ENCODE results near the gene CDK5RAP2. TPM values are rescaled to one million over a fixed set of nuclear protein-coding genes. Genes with fewer than 3 reads are reported as not detected.

The CDK5RAP2 gene
- total RNA-seq, 4 donors from 2014 or later: 48.1 to 127 (median 76.7) TPM

DNA sequence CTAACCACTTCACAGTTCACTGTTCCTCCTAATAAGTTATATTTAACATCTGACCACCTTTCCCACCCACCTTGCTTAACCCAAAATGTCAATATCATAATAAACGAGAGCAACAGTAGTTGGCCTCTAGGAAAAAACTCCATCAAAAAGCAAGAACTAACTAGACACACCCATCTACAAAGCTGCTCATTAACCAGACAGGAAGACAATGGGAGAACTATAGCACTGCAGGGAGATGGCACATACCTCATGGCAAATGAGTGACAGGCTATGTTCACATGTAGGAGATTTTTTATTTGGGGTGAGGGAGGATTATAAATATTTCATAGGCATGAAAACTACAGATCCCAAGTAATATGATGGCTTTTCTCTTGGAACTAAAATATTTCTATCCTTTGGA, 23.6 kb upstream of the CDK5RAP2 start:
- DNase-seq (ENCODE audit: low spot score in 2 of 2): no peak
- no peaks in the 10 kb centered on the region for H3K9me3 ChIP-seq
- H3K4me1 ChIP-seq: no peaks in the 10 kb centered on the region
- H3K36me3 ChIP-seq: peaks cover 2 to 61% (median 6%) of the 10 kb centered on the region in 3 donors
- H3K27ac ChIP-seq: no peak overlapping the region
- no peaks in the 10 kb centered on the region for H3K27me3 ChIP-seq
- no peak for TF ChIP-seq POLR2A (IDR thresholded peaks at IDR 0.05)
- no peak for TF ChIP-seq EP300 (IDR thresholded peaks at IDR 0.05)
- TF ChIP-seq, protein P1, sequence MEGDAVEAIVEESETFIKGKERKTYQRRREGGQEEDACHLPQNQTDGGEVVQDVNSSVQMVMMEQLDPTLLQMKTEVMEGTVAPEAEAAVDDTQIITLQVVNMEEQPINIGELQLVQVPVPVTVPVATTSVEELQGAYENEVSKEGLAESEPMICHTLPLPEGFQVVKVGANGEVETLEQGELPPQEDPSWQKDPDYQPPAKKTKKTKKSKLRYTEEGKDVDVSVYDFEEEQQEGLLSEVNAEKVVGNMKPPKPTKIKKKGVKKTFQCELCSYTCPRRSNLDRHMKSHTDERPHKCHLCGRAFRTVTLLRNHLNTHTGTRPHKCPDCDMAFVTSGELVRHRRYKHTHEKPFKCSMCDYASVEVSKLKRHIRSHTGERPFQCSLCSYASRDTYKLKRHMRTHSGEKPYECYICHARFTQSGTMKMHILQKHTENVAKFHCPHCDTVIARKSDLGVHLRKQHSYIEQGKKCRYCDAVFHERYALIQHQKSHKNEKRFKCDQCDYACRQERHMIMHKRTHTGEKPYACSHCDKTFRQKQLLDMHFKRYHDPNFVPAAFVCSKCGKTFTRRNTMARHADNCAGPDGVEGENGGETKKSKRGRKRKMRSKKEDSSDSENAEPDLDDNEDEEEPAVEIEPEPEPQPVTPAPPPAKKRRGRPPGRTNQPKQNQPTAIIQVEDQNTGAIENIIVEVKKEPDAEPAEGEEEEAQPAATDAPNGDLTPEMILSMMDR (IDR thresholded peaks at IDR 0.05): no peak
- WGBS, 2 donors: 80 to 84% methylated on average over 1 of the region's 1 CpG
- no peak overlapping the region for H3K4me3 ChIP-seq

DNA sequence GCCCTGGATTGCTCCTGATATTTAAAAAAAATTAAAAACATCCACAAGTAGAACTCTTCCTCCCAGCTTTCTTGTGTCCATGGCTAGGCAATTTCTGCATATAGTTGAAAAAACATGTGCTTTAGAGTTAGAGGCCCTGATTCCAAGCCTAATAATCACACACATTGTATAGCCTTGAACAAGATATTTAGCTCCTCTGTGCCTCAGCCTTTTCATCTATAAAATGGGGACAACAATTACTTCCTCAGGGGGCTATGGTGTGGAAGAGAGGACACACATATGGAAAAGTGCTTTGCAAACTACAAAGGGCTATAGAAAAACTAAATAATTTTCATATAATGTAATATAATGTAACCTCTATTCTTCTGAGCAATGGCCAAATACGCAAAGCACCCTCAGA, 23.0 kb upstream of the CDK5RAP2 start:
- peaks cover 2 to 55% (median 6%) of the 10 kb centered on the region in 3 donors for H3K36me3 ChIP-seq
- no peaks in the 10 kb centered on the region for H3K9me3 ChIP-seq
- H3K4me3 ChIP-seq: no peak overlapping the region
- H3K27ac ChIP-seq: no peak overlapping the region
- TF ChIP-seq, protein P1 (IDR thresholded peaks at IDR 0.05): no peak
- TF ChIP-seq POLR2A (IDR thresholded peaks at IDR 0.05) (no peak), EP300 (IDR thresholded peaks at IDR 0.05) (no peak)
- no peaks in the 10 kb centered on the region for H3K27me3 ChIP-seq
- no peak for DNase-seq (ENCODE audit: low spot score in 2 of 2)
- WGBS, 2 donors: 98 to 100% methylated on average over 1 of the region's 1 CpG
- H3K4me1 ChIP-seq: no peaks in the 10 kb centered on the region

DNA sequence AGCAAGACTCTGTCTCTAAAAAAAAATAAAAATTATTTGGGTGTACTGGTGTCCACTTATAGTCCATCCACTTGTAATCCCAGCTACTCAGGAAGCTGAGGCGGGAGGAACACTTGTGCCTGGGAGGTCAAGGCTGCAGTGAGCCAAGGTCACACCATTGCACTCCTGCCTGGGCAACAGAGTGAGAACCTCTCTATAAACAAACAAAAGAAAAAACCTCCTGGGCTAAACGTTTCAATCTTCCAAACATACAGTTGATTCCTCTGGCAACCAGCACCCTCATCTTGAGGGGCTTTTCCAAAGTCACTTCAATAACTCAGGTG, 13.9 kb upstream of the CDK5RAP2 start:
- peaks cover 0 to 9% (median 0%) of the 10 kb centered on the region in 4 donors for H3K9me3 ChIP-seq
- H3K27me3 ChIP-seq: no peaks in the 10 kb centered on the region
- H3K36me3 ChIP-seq: no peaks in the 10 kb centered on the region
- no peak for DNase-seq (ENCODE audit: low spot score in 2 of 2)
- no peak for TF ChIP-seq POLR2A (IDR thresholded peaks at IDR 0.05)
- TF ChIP-seq, protein P1 (IDR thresholded peaks at IDR 0.05): no peak
- TF ChIP-seq EP300 (IDR thresholded peaks at IDR 0.05): no peak
- no peaks in the 10 kb centered on the region for H3K4me1 ChIP-seq
- peak overlapping the region in 1 of 4 donors; percentile 39 for H3K27ac ChIP-seq
- 41 to 55% methylated on average over 2 of the region's 2 CpGs for WGBS, 2 donors
- H3K4me3 ChIP-seq: no peak overlapping the region

DNA sequence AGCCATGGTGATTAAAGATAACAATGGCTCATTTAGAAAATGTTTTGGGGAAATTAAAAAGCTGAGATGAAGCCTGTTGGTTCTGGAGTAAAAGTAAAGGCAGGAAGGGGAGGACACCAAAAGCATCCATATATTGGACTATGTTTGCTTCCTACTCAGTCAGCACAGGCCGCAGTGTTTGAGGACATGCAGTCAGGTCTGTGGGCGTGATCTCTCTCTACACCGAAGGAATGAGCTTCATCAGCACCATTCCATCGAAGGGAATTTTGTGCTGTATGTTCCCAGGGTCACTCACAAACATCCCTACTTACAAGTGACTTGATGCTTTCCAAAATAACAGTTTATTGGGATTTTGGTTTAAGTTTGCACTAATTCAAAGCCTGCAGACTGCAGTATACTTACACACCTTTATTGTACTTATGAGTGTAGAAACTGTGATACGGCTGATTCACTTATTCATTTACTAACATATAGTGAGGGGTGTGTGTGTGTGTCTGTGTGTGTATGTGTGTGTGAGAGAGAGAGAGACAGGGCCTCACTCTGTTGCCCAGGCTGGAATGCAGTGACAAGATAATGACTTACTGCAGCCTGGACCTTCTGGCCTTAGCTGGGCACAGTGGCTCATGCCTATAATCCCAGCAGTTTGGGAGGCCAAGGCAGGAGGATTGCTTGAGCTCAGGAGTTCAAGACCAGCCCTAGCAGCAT, 13.4 kb upstream of the CDK5RAP2 start:
- Histone ChIP-seq H3K9me3 (peaks cover 0 to 9% (median 0%) of the 10 kb centered on the region in 4 donors), H3K36me3 (no peaks in the 10 kb centered on the region), H3K27ac (peak overlapping the region in 1 of 4 donors; percentile 39), H3K4me3 (no peak overlapping the region), H3K27me3 (no peaks in the 10 kb centered on the region), H3K4me1 (no peaks in the 10 kb centered on the region)
- 47 to 73% methylated on average over 5 of the region's 5 CpGs for WGBS, 2 donors
- no peak for DNase-seq (ENCODE audit: low spot score in 2 of 2)
- TF ChIP-seq POLR2A (IDR thresholded peaks at IDR 0.05) (no peak), EP300 (IDR thresholded peaks at IDR 0.05) (no peak)
- TF ChIP-seq, protein P1 (IDR thresholded peaks at IDR 0.05): no peak

DNA sequence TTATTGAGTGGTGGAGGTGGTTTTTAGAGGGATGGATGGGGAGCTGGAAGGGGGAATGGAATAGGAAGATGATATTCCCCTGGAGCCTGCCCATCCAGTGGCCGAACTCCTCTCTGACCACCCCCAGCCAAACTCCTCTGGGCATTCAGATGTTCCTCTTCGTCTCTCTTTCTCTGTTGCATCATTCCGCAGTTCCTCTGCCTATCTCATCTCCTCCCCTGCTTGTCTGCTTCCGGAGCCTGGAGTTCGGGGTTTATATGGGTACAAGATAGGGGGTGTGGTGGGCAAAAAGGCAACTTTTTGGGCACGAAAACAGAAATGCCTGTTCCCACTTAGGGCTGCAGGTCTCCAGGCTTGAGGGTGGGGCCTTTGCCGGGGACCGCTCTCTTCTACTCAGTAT, 12.2 kb upstream of the CDK5RAP2 start:
- Histone ChIP-seq H3K27me3 (no peaks in the 10 kb centered on the region), H3K4me1 (no peaks in the 10 kb centered on the region), H3K4me3 (no peak overlapping the region), H3K27ac (no peak overlapping the region), H3K36me3 (no peaks in the 10 kb centered on the region), H3K9me3 (peaks cover 0 to 9% (median 0%) of the 10 kb centered on the region in 4 donors)
- 94 to 95% methylated on average over 8 of the region's 8 CpGs for WGBS, 2 donors
- DNase-seq (ENCODE audit: low spot score in 2 of 2): no peak
- no peak for TF ChIP-seq EP300 (IDR thresholded peaks at IDR 0.05)
- no peak for TF ChIP-seq POLR2A (IDR thresholded peaks at IDR 0.05)
- TF ChIP-seq, protein P1 (IDR thresholded peaks at IDR 0.05): no peak
